A172 (cell line): ENCODE measurements around the gene SYCE3. TPM values are rescaled to one million over a fixed set of nuclear protein-coding genes. Genes with fewer than 3 reads are reported as not detected.
A peak's percentile ranks its signal among the peaks of the same experiment; 100 is the strongest.
"Not testable (repeated sequence)": the region's sequence is repeated elsewhere in the genome, so short reads cannot be mapped to it uniquely, and the experiment has no call there.

Experiments used
- DNase-seq: peaks from one replicate; pipeline ENCODE4 v3.0.0-alpha.2; 2015; ENCODE audit warnings: low spot score
- total RNA-seq: library from RNA; depleted of rRNA; stranded (reverse); fragments of >200 nt; shearing (Covaris generic); gene quantifications from 2 replicates; pipeline ENCODE4 v1.2.3, GENCODE V29; 2014

The SYCE3 gene
- total RNA-seq, 1 experiment from 2014 or later, result 2.5 TPM

- no peak for DNase-seq
Observed at GRCh38 chr22:50520826-50521453, 41.8 kb downstream of the SYCE3 start.

GRCh38 chr22:50520184-50520583 lies 42.5 kb downstream of the SYCE3 start:
- not testable (repeated sequence) for DNase-seq

GRCh38 chr22:50519151-50519550 lies 43.6 kb downstream of the SYCE3 start:
- DNase-seq, result no peak

- no peak for DNase-seq
Observed at GRCh38 chr22:50518606-50519005, 44.1 kb downstream of the SYCE3 start.

GRCh38 chr22:50517495-50518260 lies 45.0 kb downstream of the SYCE3 start:
- DNase-seq, result no peak

GRCh38 chr22:50516891-50517290 lies 45.8 kb downstream of the SYCE3 start:
- DNase-seq, result no peak

GRCh38 chr22:50516068-50516467 lies 46.7 kb downstream of the SYCE3 start:
- DNase-seq, result no peak

- no peak for DNase-seq
Observed at GRCh38 chr22:50513175-50513574, 49.5 kb downstream of the SYCE3 start.

- no peak for DNase-seq
Observed at GRCh38 chr22:50508897-50509296, 53.8 kb downstream of the SYCE3 start.

- peak; percentile 74 for DNase-seq
Observed at GRCh38 chr22:50507991-50508884, 54.5 kb downstream of the SYCE3 start, which contains the start of gene NCAPH2. Gene NCAPH2, plus strand, starts transcription at chr22:50508224. Its CDS starts 114 bp downstream, at chr22:50508338.

GRCh38 chr22:50507421-50507990 lies 55.2 kb downstream of the SYCE3 start, which contains the start of gene LMF2:
Gene LMF2, minus strand, starts transcription at chr22:50507702. Its CDS starts 27 bp downstream, at chr22:50507675.
- peak; percentile 46 for DNase-seq

- DNase-seq, result no peak
Observed at GRCh38 chr22:50506611-50507420, 55.9 kb downstream of the SYCE3 start.

- no peak for DNase-seq
Observed at GRCh38 chr22:50505776-50506610, 56.7 kb downstream of the SYCE3 start.

GRCh38 chr22:50505276-50505775 lies 57.4 kb downstream of the SYCE3 start:
- DNase-seq, result no peak

- no peak for DNase-seq
Observed at GRCh38 chr22:50504369-50505211, 58.1 kb downstream of the SYCE3 start.

- no peak for DNase-seq
Observed at GRCh38 chr22:50503475-50504145, 59.1 kb downstream of the SYCE3 start.

- no peak for DNase-seq
Observed at GRCh38 chr22:50502628-50503474, 59.9 kb downstream of the SYCE3 start.
